ENCODE data around the gene BRAT1.
"Not testable (repeated sequence)": the region's sequence is repeated elsewhere in the genome, so short reads cannot be mapped to it uniquely, and the experiment has no call there.

BRAT1 gene

GRCh38 chr7:2555121-2556052 lies at the start of gene BRAT1:
TSS of gene BRAT1 (minus strand) at chr7:2555524. CDS start at chr7:2554431, 1,093 bp downstream.
- DNase-seq = peak; percentile 97

- DNase-seq = no peak
Observed at GRCh38 chr7:2604608-2605174, 49.4 kb upstream of the BRAT1 start.

GRCh38 chr7:2603044-2603965 lies 48.0 kb upstream of the BRAT1 start:
- DNase-seq = no peak

- DNase-seq = no peak
Observed at GRCh38 chr7:2602406-2603043, 47.2 kb upstream of the BRAT1 start.

- no peak for DNase-seq
Observed at GRCh38 chr7:2601907-2602306, 46.6 kb upstream of the BRAT1 start.

- DNase-seq = no peak
Observed at GRCh38 chr7:2601065-2601464, 45.7 kb upstream of the BRAT1 start.

GRCh38 chr7:2598154-2598823 lies 43.0 kb upstream of the BRAT1 start:
- DNase-seq = no peak

- no peak for DNase-seq
Observed at GRCh38 chr7:2597273-2597640, 41.9 kb upstream of the BRAT1 start.

GRCh38 chr7:2596464-2597272 lies 41.3 kb upstream of the BRAT1 start:
- DNase-seq = no peak

- no peak for DNase-seq
Observed at GRCh38 chr7:2595258-2595860, 40.0 kb upstream of the BRAT1 start.

- DNase-seq = no peak
Observed at GRCh38 chr7:2594599-2594998, 39.3 kb upstream of the BRAT1 start.

GRCh38 chr7:2593036-2593727 lies 37.9 kb upstream of the BRAT1 start:
- DNase-seq = no peak

GRCh38 chr7:2592375-2592865 lies 37.1 kb upstream of the BRAT1 start:
- no peak for DNase-seq

- not testable (repeated sequence) for DNase-seq
Observed at GRCh38 chr7:2589941-2590340, 34.6 kb upstream of the BRAT1 start.

- no peak for DNase-seq
Observed at GRCh38 chr7:2589341-2589740, 34.0 kb upstream of the BRAT1 start.

GRCh38 chr7:2587778-2588177 lies 32.5 kb upstream of the BRAT1 start:
- no peak for DNase-seq

- DNase-seq = no peak
Observed at GRCh38 chr7:2587134-2587533, 31.8 kb upstream of the BRAT1 start.

- no peak for DNase-seq
Observed at GRCh38 chr7:2586326-2587020, 31.1 kb upstream of the BRAT1 start.

GRCh38 chr7:2585446-2585845 lies 30.1 kb upstream of the BRAT1 start:
- no peak for DNase-seq
